GM12892 (cell line): ENCODE measurements around the gene ZNF546.

Experiments
- POLR2A ChIP-seq: IDR thresholded peaks from 2 replicates; pipeline ENCODE4 v1.6.1; 2011; ENCODE audit warnings: low read depth, low read length, control low read depth
- POLR2AphosphoS5 ChIP-seq: IDR thresholded peaks from 2 replicates; pipeline ENCODE4 v1.6.1; 2011; ENCODE audit warnings: low read depth, low read length, control low read depth
- TAF1 ChIP-seq: IDR thresholded peaks from 2 replicates; pipeline ENCODE4 v1.6.1; 2011; ENCODE audit warnings: low read depth, mild to moderate bottlenecking, control low read depth, low read length, borderline replicate concordance

DNA sequence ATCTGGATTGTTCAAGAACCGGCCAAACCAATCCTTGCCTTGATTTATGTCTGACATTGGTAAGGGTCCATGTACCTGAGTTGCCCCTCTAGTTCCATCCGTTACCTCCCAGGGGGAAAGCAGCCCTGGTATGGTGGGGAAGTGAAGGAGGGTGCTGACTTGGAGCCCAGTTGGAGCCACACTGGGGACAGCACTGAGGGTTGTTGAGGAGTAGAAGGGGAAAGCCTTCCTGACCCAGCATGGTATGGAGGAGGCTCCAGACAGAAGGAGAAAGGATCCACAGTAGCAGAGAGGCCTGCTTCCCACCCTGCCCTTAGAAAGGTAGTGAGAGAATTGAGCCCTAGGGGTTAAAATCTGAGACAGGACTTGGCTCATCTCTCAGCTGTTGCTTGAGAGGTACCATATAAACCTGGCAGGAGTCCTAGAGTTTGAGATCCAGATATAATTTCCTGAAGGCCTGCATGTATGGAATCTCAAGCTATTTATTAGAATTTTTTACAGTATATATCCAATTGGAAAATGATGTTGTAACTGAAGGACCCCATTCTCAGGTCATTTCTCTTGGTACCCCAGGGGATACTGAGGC is 45.7 kb upstream of the ZNF546 start:
- no peak for TF ChIP-seq POLR2AphosphoS5
- no peak for TF ChIP-seq TAF1
- TF ChIP-seq POLR2A = no peak
